Erythroblast (primary cell): ENCODE data around the gene RAD51AP1.

ENCODE experiments used
- GATA1 ChIP-seq: IDR thresholded peaks from 2 replicates; pipeline ENCODE4 v1.6.1; 2011; ENCODE audit warnings: low read depth, mild to moderate bottlenecking, control low read depth, low read length, moderate library complexity
- POLR2A ChIP-seq: IDR thresholded peaks from 2 replicates; pipeline ENCODE4 v1.6.1; 2011; ENCODE audit warnings: mild to moderate bottlenecking, low read length

- TF ChIP-seq POLR2A: no peak
- no peak for TF ChIP-seq GATA1
Measured at GRCh38 chr12:4572680-4573079, 34.0 kb downstream of the RAD51AP1 start.
